Measurements from ENCODE around the gene YWHAH. TPM values are rescaled to one million over a fixed set of nuclear protein-coding genes. Genes with fewer than 3 reads are reported as not detected.

The YWHAH gene
- total and polyA plus RNA-seq, 2 of the 4 experiments (the other 2 are of a cell fraction): 147 to 173 TPM

DNA sequence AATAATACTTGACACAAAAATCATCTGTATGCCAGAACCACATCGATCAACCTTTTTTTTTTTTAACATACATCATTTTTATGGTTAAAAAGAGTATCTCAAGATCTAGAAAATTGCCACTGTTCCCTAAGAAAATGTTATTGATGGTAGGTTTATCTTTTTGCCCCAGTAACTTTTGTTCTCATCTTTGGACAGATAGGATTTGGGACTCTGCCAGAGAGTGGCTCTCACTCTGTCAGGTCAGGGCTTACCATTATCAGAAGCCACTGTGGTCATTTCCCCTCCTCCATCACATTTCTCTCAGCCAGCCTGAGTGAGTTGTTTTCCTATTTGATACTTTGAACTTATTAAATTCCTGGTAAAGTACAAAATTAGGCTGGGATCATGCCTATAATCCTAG is 47.9 kb upstream of the YWHAH start:
- no TSS peak for BruUV-seq (replicated peaks)
- H3K27me3 ChIP-seq (ENCODE audit: control insufficient read depth, insufficient read depth, low read length): no peaks in the 10 kb centered on the region
- no peak overlapping the region for H3K4me2 ChIP-seq (ENCODE audit: low read depth, low read length)
- no peak overlapping the region; the same call in 1 of the 2 replicates for H3K56ac ChIP-seq (ENCODE audit: extremely low read depth, insufficient read depth, low read length)
- TF ChIP-seq MAZ (IDR thresholded peaks at IDR 0.05; ENCODE audit: borderline replicate concordance, low read depth, low read length): no peak
- ATAC-seq (ENCODE audit: low read depth) (no peak), DNase-seq (no peak)
- H2AFZ ChIP-seq (replicated peaks; ENCODE audit: low read length, poor library complexity): no peak overlapping the region
- H2BK15ac ChIP-seq (ENCODE audit: low read depth, low read length): no peak overlapping the region
- ChIA-PET CTCF (no interaction called here), POLR2A (ENCODE audit: unreplicated experiment) (no interaction called here)
- no peak overlapping the region for H4K8ac ChIP-seq (ENCODE audit: low read depth in 2 of 2, low read length in 2 of 2)
- no peak overlapping the region for H4K5ac ChIP-seq (ENCODE audit: low read depth, low read length)
- no peak overlapping the region for H3K23ac ChIP-seq (ENCODE audit: low read depth, low read length)
- no peaks in the 10 kb centered on the region for H3K79me1 ChIP-seq (ENCODE audit: low read depth in 1 of 2, low read length in 2 of 2)
- H3K9me3 ChIP-seq (ENCODE audit: control insufficient read depth, insufficient read depth, low read length): no peaks in the 10 kb centered on the region
- intact Hi-C loops (cut with micrococcal nuclease) (no loop called here), in situ Hi-C loops (cut with MboI; ENCODE audit: low sequenced_read_pairs) (no loop called here), dilution Hi-C loops (cut with HindIII; ENCODE audit: low sequenced_read_pairs, unreplicated experiment) (no loop called here)
- H3K9me1 ChIP-seq (ENCODE audit: insufficient read depth, low read length): peaks cover 4% of the 10 kb centered on the region; the same call in 1 of the 2 replicates
- peaks cover 6% of the 10 kb centered on the region; the same call in 1 of the 2 replicates for H3K36me3 ChIP-seq (ENCODE audit: control insufficient read depth, insufficient read depth, low read length)
- no peak overlapping the region for H2AK9ac ChIP-seq (replicated peaks; ENCODE audit: low read depth, low read length, poor library complexity)
- H3K4ac ChIP-seq (ENCODE audit: low read depth, low read length): no peak overlapping the region
- H3K4me3 ChIP-seq (ENCODE audit: insufficient read depth, low read depth, low read length): no peak overlapping the region
- H2BK5ac ChIP-seq (ENCODE audit: low read depth, low read length, poor library complexity, severe bottlenecking): no peak overlapping the region
- H4K91ac ChIP-seq (ENCODE audit: insufficient read depth, low read depth, low read length): no peak overlapping the region
- H3K18ac ChIP-seq (ENCODE audit: low read depth, low read length): no peak overlapping the region
- peaks cover 8% of the 10 kb centered on the region; the same call in 1 of the 2 replicates for H3K4me1 ChIP-seq (ENCODE audit: control insufficient read depth, insufficient read depth, low read length)
- H2AK5ac ChIP-seq (ENCODE audit: low read depth, low read length): no peak overlapping the region
- no peak overlapping the region for H3K14ac ChIP-seq (replicated peaks; ENCODE audit: low read depth, low read length)
- WGBS, 2 experiments (ENCODE audit: extremely low coverage in 2 of 2, insufficient read length in 1 of 2): no CpG with 5 or more reads among the region's 1 CpG
- no peak overlapping the region for H2BK120ac ChIP-seq (ENCODE audit: low read depth, low read length)
- no peak overlapping the region for H3K27ac ChIP-seq (ENCODE audit: insufficient read depth, low read length)
- H4K20me1 ChIP-seq (ENCODE audit: insufficient read depth, low read length): no peaks in the 10 kb centered on the region
- no peak overlapping the region for H3K9ac ChIP-seq (ENCODE audit: low read depth, low read length)
- no peak overlapping the region for H2BK20ac ChIP-seq (ENCODE audit: low read depth, low read length)
